ENCODE measurements around the gene PATZ1.
"Not testable (repeated sequence)": the region's sequence is repeated elsewhere in the genome, so short reads cannot be mapped to it uniquely, and the experiment has no call there.

The PATZ1 gene

DNA sequence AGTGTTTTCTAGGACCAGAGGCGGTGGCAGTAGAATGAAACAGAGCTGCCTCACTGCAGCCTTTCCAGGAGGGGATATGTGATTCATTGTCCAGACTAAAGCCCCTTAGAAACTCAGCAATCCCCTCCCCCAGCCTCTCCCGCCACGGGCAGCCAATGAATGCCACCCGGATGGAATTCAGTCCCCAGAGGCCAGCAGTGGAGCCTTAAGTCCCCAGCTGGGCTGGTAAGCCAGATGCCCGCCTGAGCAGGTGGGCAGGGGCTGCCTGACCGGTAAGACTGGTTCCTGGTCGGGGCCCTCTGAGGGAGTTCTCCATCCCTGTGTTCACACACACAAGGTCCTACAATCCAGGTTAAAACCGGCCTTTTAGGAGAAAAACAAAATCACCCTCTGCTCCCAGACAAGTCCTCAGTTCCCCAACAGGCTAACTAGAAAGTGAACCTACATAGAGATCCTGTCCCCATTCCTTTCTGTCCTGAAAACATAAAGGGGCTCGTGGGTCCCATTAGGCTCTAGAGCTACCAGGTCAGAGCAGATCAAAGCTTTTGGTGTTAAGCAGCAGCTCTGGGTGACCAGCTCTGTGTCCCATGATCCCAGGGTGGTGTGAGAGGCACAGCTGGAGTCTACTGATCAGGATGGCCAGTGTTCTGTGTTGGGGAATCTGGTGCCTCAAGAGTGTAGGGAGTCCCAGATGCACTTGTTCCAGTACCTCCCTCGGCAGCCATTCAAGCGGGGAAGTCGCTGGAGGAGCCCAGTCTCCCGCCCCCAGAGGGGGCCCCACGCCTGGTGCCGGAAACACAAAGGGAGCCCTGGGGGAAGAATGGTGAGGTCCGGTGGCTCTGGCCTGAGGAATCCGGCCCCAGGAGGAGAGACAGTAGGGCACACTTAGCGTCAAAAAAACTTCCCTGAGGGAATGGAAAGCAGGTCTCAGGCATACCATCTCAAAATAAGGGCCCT is 2.6 kb downstream of the PATZ1 start:
- DNase-seq (ENCODE audit: low spot score): peak; percentile 50

- DNase-seq (ENCODE audit: low spot score): no peak
Observed at GRCh38 chr22:31342389-31343140, 3.6 kb downstream of the PATZ1 start.

DNA sequence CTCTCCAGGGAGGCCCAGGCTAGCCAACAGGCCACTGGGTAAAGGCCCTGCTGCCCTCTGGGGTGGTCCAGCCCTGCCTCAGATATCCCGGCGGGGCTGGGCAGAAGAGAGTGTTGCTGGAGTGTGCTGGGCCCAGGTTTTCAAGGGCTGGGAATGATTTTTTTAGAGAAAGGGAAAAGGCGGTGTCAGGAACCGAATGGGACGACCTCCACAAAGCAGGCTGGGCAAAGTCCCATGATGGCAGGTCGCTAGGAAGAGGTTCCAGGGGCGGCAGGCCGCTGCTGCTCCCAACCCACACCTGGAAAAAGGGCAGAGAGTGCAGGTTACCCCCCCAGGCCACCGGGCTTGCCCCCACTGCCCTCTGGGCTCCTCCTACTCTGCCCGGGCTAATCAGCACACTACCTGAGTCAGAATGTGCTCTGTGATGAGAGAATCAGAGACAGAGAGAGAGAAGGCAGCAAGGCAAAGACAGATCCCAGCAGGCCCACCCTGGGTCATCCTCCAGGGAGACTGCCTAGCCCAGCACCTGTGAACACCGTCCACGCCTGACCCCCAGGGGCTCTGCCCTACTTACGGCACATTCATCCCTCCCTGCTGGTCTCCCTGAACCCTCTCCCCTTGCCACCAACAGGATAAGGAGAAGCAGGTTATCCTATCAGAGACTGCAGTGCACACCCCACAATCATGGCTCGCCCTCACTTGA is 4.6 kb downstream of the PATZ1 start:
- no peak for DNase-seq (ENCODE audit: low spot score)

GRCh38 chr22:31340765-31341247 is 5.3 kb downstream of the PATZ1 start:
- DNase-seq (ENCODE audit: low spot score): no peak

DNA sequence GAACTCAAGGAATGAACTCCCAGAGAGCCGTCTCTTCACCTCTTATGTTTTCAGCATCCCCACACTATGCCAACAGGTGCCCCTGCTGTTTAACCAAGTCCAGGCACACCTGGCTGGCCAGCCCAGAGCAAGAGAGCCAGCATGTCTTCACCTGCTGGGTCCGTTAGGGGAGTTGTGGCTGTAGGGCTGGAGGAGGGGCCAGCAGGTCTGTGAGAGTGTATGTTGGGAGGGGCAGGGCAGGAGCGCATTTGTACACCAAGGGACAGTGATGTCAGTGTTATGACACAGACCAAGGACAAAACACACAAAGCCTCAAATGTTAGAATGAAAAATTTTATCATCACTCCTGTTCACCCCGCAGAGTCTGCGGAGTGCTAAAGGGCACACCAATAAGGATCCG is 5.8 kb downstream of the PATZ1 start:
- no peak for DNase-seq (ENCODE audit: low spot score)

DNA sequence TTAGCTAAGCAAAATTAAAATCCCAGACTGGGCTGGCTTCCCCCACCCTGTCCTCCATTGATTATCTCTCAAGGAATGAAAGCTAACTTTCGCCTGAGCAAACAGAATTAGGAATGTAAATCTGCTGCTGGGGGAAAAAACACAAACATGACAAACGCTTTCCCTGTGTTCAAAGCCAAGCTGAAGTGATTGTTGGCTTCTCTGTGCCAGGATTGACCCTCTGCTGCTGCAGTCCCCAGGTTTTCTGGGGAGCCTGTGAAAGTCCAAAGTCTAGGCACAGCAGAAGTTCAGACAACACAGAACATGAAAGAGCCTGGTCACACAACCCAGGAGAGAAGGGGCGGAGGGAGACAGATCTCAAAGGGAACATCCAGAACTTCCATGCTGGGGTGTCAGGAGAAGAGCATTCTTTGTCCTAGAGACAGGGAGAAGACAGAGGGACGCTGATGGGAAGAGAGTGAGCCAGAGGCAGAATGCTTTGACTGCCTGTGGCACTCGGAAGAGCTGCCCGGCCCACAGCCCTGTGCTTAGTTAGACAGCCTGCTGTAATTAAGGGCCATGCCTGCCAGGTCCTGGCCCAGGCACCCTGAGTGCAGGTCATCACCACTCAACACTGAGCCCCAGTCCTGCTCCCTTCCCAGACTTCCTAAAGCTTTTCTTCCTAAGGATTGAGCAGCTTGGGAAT is 6.9 kb downstream of the PATZ1 start:
- no peak for DNase-seq (ENCODE audit: low spot score)

- DNase-seq (ENCODE audit: low spot score): no peak
Observed at GRCh38 chr22:31337178-31337577, 9.0 kb downstream of the PATZ1 start.

GRCh38 chr22:31334329-31334728 is 11.8 kb downstream of the PATZ1 start:
- DNase-seq (ENCODE audit: low spot score): no peak

DNA sequence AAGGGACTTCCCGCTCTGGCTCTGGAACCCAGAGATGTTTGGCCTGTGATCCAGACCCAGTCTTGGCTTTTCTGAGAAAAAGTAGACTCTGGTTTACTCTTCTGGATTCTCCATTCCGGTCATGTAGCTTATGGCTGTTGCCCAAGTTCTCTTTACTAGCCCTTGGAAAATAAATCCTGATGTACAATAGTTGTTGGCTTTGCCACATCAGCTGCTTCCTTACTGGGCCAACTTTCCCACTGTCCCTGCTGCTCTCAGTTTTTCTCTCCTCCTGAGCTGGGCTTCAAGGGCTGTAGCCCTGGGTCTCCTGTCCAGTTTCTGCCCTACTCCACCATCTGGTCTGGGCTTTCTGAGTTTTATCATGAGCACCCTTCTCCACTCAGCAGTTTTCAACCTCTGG is 12.5 kb downstream of the PATZ1 start:
- DNase-seq (ENCODE audit: low spot score): peak; percentile 54

DNA sequence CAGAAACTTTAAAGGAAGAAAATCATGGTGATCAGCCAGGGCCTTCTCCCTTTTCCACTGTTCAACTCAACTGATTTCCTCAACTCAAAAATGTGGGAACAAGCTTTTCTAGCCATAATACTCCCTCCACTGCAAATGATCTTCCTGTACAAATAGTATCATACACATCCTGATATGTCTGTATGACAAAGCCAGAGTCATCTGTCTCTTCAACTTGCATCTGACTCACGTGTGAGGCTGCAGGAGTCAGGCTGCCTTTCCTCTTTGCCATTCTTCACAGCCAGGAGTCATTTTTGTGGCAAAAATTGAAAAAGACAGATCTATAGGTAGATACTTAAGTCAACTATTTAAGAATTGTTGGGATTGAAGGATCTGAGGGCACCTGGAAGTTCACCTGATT is 13.3 kb downstream of the PATZ1 start:
- no peak for DNase-seq (ENCODE audit: low spot score)

DNA sequence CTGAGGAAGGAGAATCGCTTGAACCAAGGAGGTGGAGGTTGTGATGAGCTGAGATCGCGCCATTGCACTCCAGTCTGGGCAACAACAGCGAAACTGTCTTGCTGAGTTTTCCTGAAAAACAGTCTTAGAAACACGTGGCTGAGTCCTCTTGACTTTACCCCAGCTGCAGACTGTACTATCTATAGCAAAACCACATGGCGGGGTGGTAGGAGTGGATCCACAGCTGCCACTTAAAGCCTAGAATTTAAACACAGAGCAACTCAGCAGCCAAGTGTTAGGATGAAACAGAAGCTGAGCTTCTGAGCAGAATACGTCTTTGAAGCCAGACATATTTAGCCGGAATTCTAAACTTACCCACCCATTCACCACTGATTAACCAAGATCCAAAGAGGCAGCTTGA is 14.1 kb downstream of the PATZ1 start:
- DNase-seq (ENCODE audit: low spot score): no peak

DNA sequence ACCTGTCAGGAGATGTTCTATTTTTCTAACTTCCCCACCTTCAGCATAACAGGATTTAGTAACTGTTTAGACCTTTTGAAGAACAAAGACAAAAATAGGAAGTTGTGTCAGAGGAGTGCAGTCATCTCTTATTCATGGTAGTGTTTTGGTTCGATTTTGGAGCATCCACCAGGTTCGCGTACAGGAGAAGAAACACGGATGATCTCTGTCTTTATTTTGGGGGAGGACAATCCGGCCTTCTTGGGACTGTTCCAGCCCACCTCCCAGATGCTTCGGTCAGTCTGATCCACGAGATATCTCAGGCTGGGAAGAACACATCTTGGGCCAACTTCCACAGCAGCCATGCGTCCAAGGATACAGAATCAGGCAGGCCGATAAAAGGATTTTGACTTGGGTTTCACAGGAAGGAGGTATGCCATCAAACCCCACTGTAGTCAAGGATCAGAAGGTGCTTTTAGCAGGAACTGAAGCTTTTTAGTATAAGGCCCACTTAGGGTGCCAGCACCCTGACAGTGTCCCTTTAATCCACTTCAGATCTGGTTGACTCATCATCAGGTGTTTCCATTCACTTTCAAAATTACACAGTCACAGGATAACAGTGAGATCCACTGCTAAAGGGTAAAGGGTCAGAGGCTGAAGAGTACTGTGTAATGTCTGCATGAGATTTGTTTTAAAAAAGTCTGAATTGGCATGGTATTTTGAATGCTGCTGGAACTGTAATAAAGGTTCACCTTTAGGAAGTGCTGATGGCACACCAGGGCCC is 16.5 kb downstream of the PATZ1 start:
- DNase-seq (ENCODE audit: low spot score): no peak

DNA sequence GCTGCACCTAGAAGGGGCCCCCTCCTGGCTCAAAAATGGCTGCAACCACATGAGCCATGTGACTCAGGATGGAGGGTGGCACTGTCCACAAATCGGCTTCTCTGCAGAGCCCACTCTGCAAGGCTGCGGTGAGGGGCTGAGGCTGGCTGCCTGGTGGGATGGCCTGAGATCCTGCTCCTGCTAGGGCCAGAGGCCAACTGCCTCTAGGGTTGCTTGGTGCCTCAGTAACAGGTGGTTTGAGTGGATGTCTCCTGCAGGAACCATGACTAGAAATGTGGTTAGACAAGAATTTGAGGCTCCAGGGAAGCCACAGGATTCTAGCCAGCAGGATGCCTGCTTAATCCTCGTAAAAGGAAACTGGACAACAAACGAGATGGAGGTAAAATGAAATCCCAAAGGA is 17.1 kb downstream of the PATZ1 start:
- DNase-seq (ENCODE audit: low spot score): no peak

- no peak for DNase-seq (ENCODE audit: low spot score)
Observed at GRCh38 chr22:31328544-31328960, 17.6 kb downstream of the PATZ1 start.

DNA sequence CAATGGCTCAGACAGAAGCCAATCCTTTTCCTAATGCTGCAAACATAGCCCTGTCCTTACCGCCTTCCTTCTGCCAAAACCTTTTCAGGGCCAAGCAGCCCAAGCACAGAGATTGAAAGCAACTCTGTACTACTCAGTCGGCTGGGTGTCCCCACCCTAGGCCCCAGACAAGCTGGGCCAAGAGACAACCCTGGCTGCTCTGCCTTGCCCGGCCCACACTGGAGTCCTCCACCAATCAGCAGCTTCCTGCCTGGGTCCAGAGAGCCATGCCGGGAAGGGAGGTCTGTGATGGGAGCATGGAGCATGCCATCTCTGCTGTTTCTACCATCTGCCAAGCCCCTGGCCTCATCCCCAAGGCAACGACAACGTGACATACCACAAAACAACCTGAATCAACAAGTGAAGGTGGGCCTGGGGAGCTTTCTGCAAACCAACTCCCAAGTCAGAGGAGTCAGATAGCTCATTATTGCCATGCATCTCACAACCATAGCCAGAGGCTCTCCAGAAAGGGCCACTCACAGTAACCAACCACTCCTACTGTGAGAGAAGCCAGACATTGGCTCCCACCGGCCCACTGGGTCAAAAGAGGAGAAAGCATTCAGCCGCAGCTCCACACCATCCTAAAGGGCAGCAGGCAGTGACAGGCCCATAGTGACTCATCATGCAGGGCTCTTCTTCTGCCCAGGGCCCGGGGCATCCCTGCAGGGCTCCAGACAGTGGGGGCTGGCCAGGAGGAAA is 18.2 kb downstream of the PATZ1 start:
- DNase-seq (ENCODE audit: low spot score): no peak

GRCh38 chr22:31326877-31327276 is 19.3 kb downstream of the PATZ1 start:
- no peak for DNase-seq (ENCODE audit: low spot score)

- DNase-seq (ENCODE audit: low spot score): no peak
Observed at GRCh38 chr22:31323578-31324550, 22.3 kb downstream of the PATZ1 start.

- peak; percentile 74 for DNase-seq (ENCODE audit: low spot score)
Observed at GRCh38 chr22:31321421-31321820, 24.7 kb downstream of the PATZ1 start.

- DNase-seq (ENCODE audit: low spot score): not testable (repeated sequence)
Observed at GRCh38 chr22:31314220-31314619, 31.9 kb downstream of the PATZ1 start.
